ENCODE data around the gene KIAA1217.

The KIAA1217 gene

GRCh38 chr10:24488631-24489030 is 279.7 kb downstream of the KIAA1217 start:
- no peak for DNase-seq (ENCODE audit: extremely low read depth in 1 of 2, low read depth in 1 of 2)

- no peak for DNase-seq (ENCODE audit: extremely low read depth in 1 of 2, low read depth in 1 of 2)
These were observed 284.2 kb downstream of the KIAA1217 start for GRCh38 chr10:24493165-24493564.

- no peak for DNase-seq (ENCODE audit: extremely low read depth in 1 of 2, low read depth in 1 of 2)
These were observed 285.3 kb downstream of the KIAA1217 start for GRCh38 chr10:24494236-24494635.

- no peak for DNase-seq (ENCODE audit: extremely low read depth in 1 of 2, low read depth in 1 of 2)
These were observed 285.8 kb downstream of the KIAA1217 start for GRCh38 chr10:24494777-24495176.

- DNase-seq (ENCODE audit: extremely low read depth in 1 of 2, low read depth in 1 of 2), result no peak
These were observed 286.9 kb downstream of the KIAA1217 start for GRCh38 chr10:24495666-24496460.

- no peak for DNase-seq (ENCODE audit: extremely low read depth in 1 of 2, low read depth in 1 of 2)
These were observed 288.0 kb downstream of the KIAA1217 start for GRCh38 chr10:24496906-24497305.

- no peak for DNase-seq (ENCODE audit: extremely low read depth in 1 of 2, low read depth in 1 of 2)
These were observed 292.2 kb downstream of the KIAA1217 start for GRCh38 chr10:24501056-24501711.

GRCh38 chr10:24502006-24502405 is 293.1 kb downstream of the KIAA1217 start:
- DNase-seq (ENCODE audit: extremely low read depth in 1 of 2, low read depth in 1 of 2), result no peak

- no peak for DNase-seq (ENCODE audit: extremely low read depth in 1 of 2, low read depth in 1 of 2)
These were observed 294.0 kb downstream of the KIAA1217 start for GRCh38 chr10:24502801-24503460.

GRCh38 chr10:24503461-24504320 is 294.8 kb downstream of the KIAA1217 start:
- no peak for DNase-seq (ENCODE audit: extremely low read depth in 1 of 2, low read depth in 1 of 2)

GRCh38 chr10:24505759-24506158 is 296.8 kb downstream of the KIAA1217 start:
- no peak for DNase-seq (ENCODE audit: extremely low read depth in 1 of 2, low read depth in 1 of 2)

- DNase-seq (ENCODE audit: extremely low read depth in 1 of 2, low read depth in 1 of 2), result no peak
These were observed 304.2 kb downstream of the KIAA1217 start for GRCh38 chr10:24513155-24513554.

- no peak for DNase-seq (ENCODE audit: extremely low read depth in 1 of 2, low read depth in 1 of 2)
These were observed 306.5 kb downstream of the KIAA1217 start for GRCh38 chr10:24515481-24515880.

- DNase-seq (ENCODE audit: extremely low read depth in 1 of 2, low read depth in 1 of 2), result no peak
These were observed 309.5 kb downstream of the KIAA1217 start for GRCh38 chr10:24518411-24518810.

- peak in 1 of 2 donors; percentile 10 for DNase-seq (ENCODE audit: extremely low read depth in 1 of 2, low read depth in 1 of 2)
These were observed 310.2 kb downstream of the KIAA1217 start for GRCh38 chr10:24518981-24519597.

- DNase-seq (ENCODE audit: extremely low read depth in 1 of 2, low read depth in 1 of 2), result peak in 1 of 2 donors; percentile 20
These were observed 311.0 kb downstream of the KIAA1217 start for GRCh38 chr10:24519950-24520349.

GRCh38 chr10:24524314-24524713 is 315.4 kb downstream of the KIAA1217 start:
- no peak for DNase-seq (ENCODE audit: extremely low read depth in 1 of 2, low read depth in 1 of 2)

- no peak for DNase-seq (ENCODE audit: extremely low read depth in 1 of 2, low read depth in 1 of 2)
These were observed 317.2 kb downstream of the KIAA1217 start for GRCh38 chr10:24526085-24526649.

GRCh38 chr10:24528946-24529345 is 320.0 kb downstream of the KIAA1217 start:
- DNase-seq (ENCODE audit: extremely low read depth in 1 of 2, low read depth in 1 of 2), result no peak

GRCh38 chr10:24531439-24531838 is 322.5 kb downstream of the KIAA1217 start:
- DNase-seq (ENCODE audit: extremely low read depth in 1 of 2, low read depth in 1 of 2), result no peak
